ENCODE data around the gene CHCHD5. TPM values are rescaled to one million over a fixed set of nuclear protein-coding genes. Genes with fewer than 3 reads are reported as not detected.
A peak's percentile ranks its signal among the peaks of the same experiment; 100 is the strongest.
"Not testable (repeated sequence)": the region's sequence is repeated elsewhere in the genome, so short reads cannot be mapped to it uniquely, and the experiment has no call there.

Gene CHCHD5
- total RNA-seq (2013), result 17.6 TPM
- polyA plus RNA-seq (10 to 100 TPM; 37.1 to 77.3 (median 56.2) TPM), polyA minus RNA-seq (9.3 and 15.4 TPM in 2 replicates), total RNA-seq (1.0 to 5.2 (median 3.6) reads per million in 11 experiments)

GRCh38 chr2:112584134-112584890, at the start of gene CHCHD5:
CHCHD5 (plus strand) TSS chr2:112584609; CDS start chr2:112584648, 39 bp downstream.
- peaks cover 11% of the 10 kb centered on the region for H3K79me2 ChIP-seq (ENCODE audit: insufficient read depth, low read length)
- peak within 1 kb of the TSS; percentile 76 for H3K9ac ChIP-seq (ENCODE audit: insufficient read depth, low read length, poor library complexity, severe bottlenecking)
- H3K27ac ChIP-seq (ENCODE audit: low read depth in 1 of 2, low read length in 2 of 2), result peak within 1 kb of the TSS; percentile 89 to 99
- no peak for TF ChIP-seq CTCF (IDR thresholded peaks at IDR 0.05)
- 2% methylated on average over 50 of the region's 54 CpGs for WGBS (ENCODE audit: insufficient coverage)
- peaks cover 7 to 29% of the 10 kb centered on the region in 2 donors for H3K36me3 ChIP-seq (replicated peaks in 1 of 2; ENCODE audit: control insufficient read depth in 1 of 2, insufficient read depth in 2 of 2, low read length in 2 of 2)
- H3K4me1 ChIP-seq (ENCODE audit: control insufficient read depth in 1 of 2, insufficient read depth in 2 of 2, low read length in 2 of 2), result peaks cover 24 to 27% of the 10 kb centered on the region in 2 donors
- H3K4me3 ChIP-seq (replicated peaks in 1 of 3; ENCODE audit: low read depth in 2 of 3, low read length in 3 of 3), result peak within 1 kb of the TSS; percentile 44 to 80 (median 70)
- Mint-ChIP-seq H3K27me3 (ENCODE audit: low read depth in 3 of 3) (peaks cover 0 to 3% (median 0%) of the 10 kb centered on the region in 3 donors), H3K4me1 (peaks cover 44% of the 10 kb centered on the region), H3K27ac (peak within 1 kb of the TSS; percentile 97 to 100 (median 99)), H3K4me3 (peak within 1 kb of the TSS; percentile 92 to 97), H3K9me3 (peaks cover 0 to 5% (median 0%) of the 10 kb centered on the region in 7 donors), H3K36me3 (peaks cover 27 to 33% of the 10 kb centered on the region in 2 donors)
- peak; percentile 95 to 98 (median 98) for DNase-seq
- peak within 1 kb of the TSS; percentile 95 for H2AFZ ChIP-seq (ENCODE audit: insufficient read depth, low read depth, low read length, poor library complexity, severe bottlenecking)
- intact Hi-C loops (cut with micrococcal nuclease), result loop anchor here (2.0 to 5.0 kb wide), 3 partner anchors 42 to 527 kb away; partner anchors contain the start of genes POLR1B (in 1 of the 2), TMEM87B (in 1 of the 2) and TTL (in 1 of the 2)
- H3K27me3 ChIP-seq (ENCODE audit: control insufficient read depth in 2 of 2, insufficient read depth in 2 of 2, low read length in 2 of 2), result no peaks in the 10 kb centered on the region
- no peaks in the 10 kb centered on the region for H4K20me1 ChIP-seq (ENCODE audit: insufficient read depth, low read length)
- H3K4me2 ChIP-seq (replicated peaks; ENCODE audit: extremely low read depth, low read length, poor library complexity, severe bottlenecking), result peak within 1 kb of the TSS; percentile 81
- H3K9me3 ChIP-seq (replicated peaks in 1 of 2; ENCODE audit: control insufficient read depth in 1 of 2, insufficient read depth in 1 of 2, low read length in 2 of 2), result no peaks in the 10 kb centered on the region

- no peak for DNase-seq
- Histone ChIP-seq H3K4me1 (ENCODE audit: control insufficient read depth in 1 of 2, insufficient read depth in 2 of 2, low read length in 2 of 2) (peaks cover 3 to 5% of the 10 kb centered on the region in 2 donors), H4K20me1 (ENCODE audit: insufficient read depth, low read length) (no peaks in the 10 kb centered on the region), H3K9me3 (replicated peaks in 1 of 2; ENCODE audit: control insufficient read depth in 1 of 2, insufficient read depth in 1 of 2, low read length in 2 of 2) (no peaks in the 10 kb centered on the region), H3K4me2 (replicated peaks; ENCODE audit: extremely low read depth, low read length, poor library complexity, severe bottlenecking) (no peak overlapping the region), H3K27me3 (ENCODE audit: control insufficient read depth in 2 of 2, insufficient read depth in 2 of 2, low read length in 2 of 2) (no peaks in the 10 kb centered on the region), H3K9ac (ENCODE audit: insufficient read depth, low read length, poor library complexity, severe bottlenecking) (no peak overlapping the region), H3K4me3 (replicated peaks in 1 of 3; ENCODE audit: low read depth in 2 of 3, low read length in 3 of 3) (no peak overlapping the region), H3K36me3 (replicated peaks in 1 of 2; ENCODE audit: control insufficient read depth in 1 of 2, insufficient read depth in 2 of 2, low read length in 2 of 2) (peaks cover 10 to 38% of the 10 kb centered on the region in 2 donors), H3K27ac (ENCODE audit: low read depth in 1 of 2, low read length in 2 of 2) (no peak overlapping the region), H3K79me2 (ENCODE audit: insufficient read depth, low read length) (no peaks in the 10 kb centered on the region), H2AFZ (ENCODE audit: insufficient read depth, low read depth, low read length, poor library complexity, severe bottlenecking) (no peak overlapping the region)
- no peak for TF ChIP-seq CTCF (IDR thresholded peaks at IDR 0.05)
- no peak overlapping the region for H3K4me3 Mint-ChIP-seq
- peaks cover 0 to 3% (median 0%) of the 10 kb centered on the region in 7 donors for H3K9me3 Mint-ChIP-seq
- WGBS (ENCODE audit: insufficient coverage), result 90% methylated on average over 1 of the region's 1 CpG
- H3K36me3 Mint-ChIP-seq, result peaks cover 34 to 44% of the 10 kb centered on the region in 2 donors
- H3K27ac Mint-ChIP-seq, result no peak overlapping the region
- H3K4me1 Mint-ChIP-seq, result peaks cover 6% of the 10 kb centered on the region
- intact Hi-C loops (cut with micrococcal nuclease), result no loop called here
- peaks cover 0 to 2% (median 0%) of the 10 kb centered on the region in 3 donors for H3K27me3 Mint-ChIP-seq (ENCODE audit: low read depth in 3 of 3)
Observed at GRCh38 chr2:112534826-112535225, 49.6 kb upstream of the CHCHD5 start.

GRCh38 chr2:112536665-112537064, 47.7 kb upstream of the CHCHD5 start:
- H3K4me1 ChIP-seq (ENCODE audit: control insufficient read depth in 1 of 2, insufficient read depth in 2 of 2, low read length in 2 of 2); H3K9me3 ChIP-seq (replicated peaks in 1 of 2; ENCODE audit: control insufficient read depth in 1 of 2, insufficient read depth in 1 of 2, low read length in 2 of 2); H3K27ac ChIP-seq (ENCODE audit: low read depth in 1 of 2, low read length in 2 of 2); H3K27me3 Mint-ChIP-seq (ENCODE audit: low read depth in 3 of 3); H3K27me3 ChIP-seq (ENCODE audit: control insufficient read depth in 2 of 2, insufficient read depth in 2 of 2, low read length in 2 of 2); H3K4me3 ChIP-seq (replicated peaks in 1 of 3; ENCODE audit: low read depth in 2 of 3, low read length in 3 of 3); H3K79me2 ChIP-seq (ENCODE audit: insufficient read depth, low read length); H3K9me3 Mint-ChIP-seq; H2AFZ ChIP-seq (ENCODE audit: insufficient read depth, low read depth, low read length, poor library complexity, severe bottlenecking); H3K9ac ChIP-seq (ENCODE audit: insufficient read depth, low read length, poor library complexity, severe bottlenecking); H3K27ac Mint-ChIP-seq; intact Hi-C loops (cut with micrococcal nuclease); H3K4me3 Mint-ChIP-seq; H3K4me2 ChIP-seq (replicated peaks; ENCODE audit: extremely low read depth, low read length, poor library complexity, severe bottlenecking); DNase-seq; H4K20me1 ChIP-seq (ENCODE audit: insufficient read depth, low read length): not testable (repeated sequence)
- Mint-ChIP-seq H3K4me1 (peaks cover 10% of the 10 kb centered on the region), H3K36me3 (peaks cover 21 to 30% of the 10 kb centered on the region in 2 donors)
- peaks cover 10 to 22% of the 10 kb centered on the region in 2 donors for H3K36me3 ChIP-seq (replicated peaks in 1 of 2; ENCODE audit: control insufficient read depth in 1 of 2, insufficient read depth in 2 of 2, low read length in 2 of 2)

Data from CD14-positive monocyte (primary cell).